ENCODE measurements around the gene CYSLTR2. TPM values are rescaled to one million over a fixed set of nuclear protein-coding genes. Genes with fewer than 3 reads are reported as not detected.
"Not testable (repeated sequence)": the region's sequence is repeated elsewhere in the genome, so short reads cannot be mapped to it uniquely, and the experiment has no call there.

The CYSLTR2 gene
- total RNA-seq, 1 experiment from 2014 or later: not detected

DNA sequence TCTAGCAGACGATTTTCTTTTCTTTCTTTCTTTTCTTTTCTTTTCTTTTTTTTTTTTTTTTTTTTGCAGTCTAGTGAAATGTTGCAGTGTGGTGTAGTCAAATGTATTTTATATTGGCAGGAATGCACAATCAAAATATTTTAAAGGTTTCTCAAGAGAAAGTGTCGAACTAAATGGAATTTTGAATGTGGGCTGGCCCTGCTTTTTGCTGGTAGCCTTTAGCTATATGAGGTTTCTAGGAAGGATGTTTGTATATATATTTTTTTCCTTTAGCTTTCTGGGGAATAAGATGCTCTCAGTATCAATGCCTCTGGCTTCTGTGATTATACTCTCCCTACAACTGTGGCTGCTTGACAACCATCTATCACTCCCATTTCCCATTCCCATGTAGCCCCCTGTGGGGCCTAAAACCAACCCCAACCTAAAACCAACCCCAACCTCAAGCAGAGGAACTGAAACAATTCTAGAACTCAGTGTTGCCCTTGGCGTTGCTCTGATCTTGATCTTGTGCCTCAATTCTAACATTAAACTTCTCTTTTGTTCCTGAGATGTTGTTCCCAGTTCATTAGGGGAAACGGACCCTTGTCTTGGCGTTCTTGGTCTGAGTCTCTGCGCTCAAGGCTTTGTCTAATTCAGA lies 27.1 kb downstream of the CYSLTR2 start:
- in situ Hi-C loops (cut with HindIII; ENCODE audit: low sequenced_read_pairs): no loop called here
- DNase-seq (ENCODE audit: low spot score): no peak

DNA sequence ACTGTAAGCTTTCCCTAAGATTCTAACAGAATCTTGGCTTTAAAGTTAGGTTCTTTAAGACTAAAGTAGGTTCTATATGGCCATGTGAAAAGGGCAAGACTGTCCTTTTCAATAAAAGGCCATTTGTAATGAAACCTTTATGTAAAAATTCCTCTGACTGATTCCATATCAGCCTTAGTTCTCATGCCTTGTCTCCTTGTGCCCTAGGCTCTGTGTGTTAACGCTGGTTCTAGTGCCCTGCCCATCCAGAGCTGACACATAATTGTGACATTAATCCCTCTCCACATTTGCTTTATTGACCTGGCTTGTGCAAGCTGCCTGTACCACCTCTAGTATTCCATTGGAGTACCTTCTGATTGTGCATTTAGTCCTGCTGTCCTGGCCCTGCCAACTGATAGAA lies 28.2 kb downstream of the CYSLTR2 start:
- DNase-seq (ENCODE audit: low spot score): no peak

DNA sequence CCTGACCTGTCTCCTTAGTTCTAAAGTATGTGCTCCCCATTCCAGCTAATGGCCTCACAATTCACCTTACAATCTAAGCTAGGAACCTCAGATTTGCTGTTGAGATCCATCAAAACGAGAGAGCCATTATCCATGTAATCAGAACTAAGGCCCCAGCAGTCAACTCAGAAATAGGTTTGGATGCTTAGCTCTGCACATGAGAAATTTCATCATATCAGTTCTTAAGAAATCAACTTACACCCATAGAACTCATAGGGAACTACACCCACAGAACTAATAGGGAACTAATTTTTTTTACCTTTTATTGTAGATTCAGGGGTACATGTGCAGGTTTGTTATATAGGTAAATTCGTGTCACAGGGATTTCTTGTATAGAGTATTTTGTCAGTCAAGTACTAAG lies 28.7 kb downstream of the CYSLTR2 start:
- in situ Hi-C loops (cut with HindIII; ENCODE audit: low sequenced_read_pairs): no loop called here
- DNase-seq (ENCODE audit: low spot score): no peak

More for the DNA sequence above, 28.2 kb downstream of the CYSLTR2 start:
- in situ Hi-C loops (cut with HindIII; ENCODE audit: low sequenced_read_pairs): no loop called here

DNA sequence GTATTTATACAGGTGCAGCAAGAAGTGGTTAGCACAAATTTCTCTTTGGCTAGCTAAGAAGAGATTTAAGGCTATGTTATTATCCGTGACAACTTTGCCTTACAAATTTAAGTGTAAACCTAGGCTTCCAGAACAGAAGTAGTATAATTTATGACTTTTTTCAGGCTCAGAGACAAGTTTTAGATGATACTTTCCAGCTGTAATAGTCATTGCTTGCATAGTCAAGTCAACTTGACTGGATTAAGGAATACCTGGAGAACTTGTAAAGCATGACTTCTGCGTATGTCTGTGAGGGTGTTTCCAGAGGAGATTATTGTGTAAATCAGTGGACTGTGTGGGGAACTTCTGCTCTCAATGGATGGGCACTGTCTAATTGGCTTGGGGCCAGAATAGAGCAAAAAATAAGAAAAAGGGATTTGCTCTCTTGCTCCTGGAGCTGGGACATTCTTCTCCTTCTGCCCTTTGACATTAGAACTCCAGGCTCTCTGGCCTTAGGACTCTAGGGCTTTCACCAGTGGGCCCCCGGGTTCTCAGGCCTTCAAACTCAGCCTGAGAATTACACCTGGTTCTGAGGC lies 33.0 kb downstream of the CYSLTR2 start:
- in situ Hi-C loops (cut with HindIII; ENCODE audit: low sequenced_read_pairs): no loop called here
- no peak for DNase-seq (ENCODE audit: low spot score)

DNA sequence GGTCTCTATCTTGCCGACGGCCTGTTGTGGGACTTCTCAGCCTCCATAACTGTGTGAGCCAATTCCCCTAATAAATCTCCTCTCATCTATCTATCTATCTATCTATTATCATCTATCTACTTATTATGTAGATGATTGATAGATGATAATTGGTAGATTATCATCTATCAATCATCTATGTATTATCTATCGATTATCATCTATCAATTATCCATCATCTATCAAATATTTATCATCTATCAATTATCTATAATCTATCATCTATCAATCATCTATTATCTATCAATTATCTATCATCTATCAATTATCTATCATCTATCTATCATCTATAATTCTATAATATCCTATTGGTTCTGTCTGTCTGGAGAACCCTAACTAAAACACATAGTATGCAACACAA lies 33.5 kb downstream of the CYSLTR2 start:
- in situ Hi-C loops (cut with HindIII; ENCODE audit: low sequenced_read_pairs): no loop called here
- no peak for DNase-seq (ENCODE audit: low spot score)

DNA sequence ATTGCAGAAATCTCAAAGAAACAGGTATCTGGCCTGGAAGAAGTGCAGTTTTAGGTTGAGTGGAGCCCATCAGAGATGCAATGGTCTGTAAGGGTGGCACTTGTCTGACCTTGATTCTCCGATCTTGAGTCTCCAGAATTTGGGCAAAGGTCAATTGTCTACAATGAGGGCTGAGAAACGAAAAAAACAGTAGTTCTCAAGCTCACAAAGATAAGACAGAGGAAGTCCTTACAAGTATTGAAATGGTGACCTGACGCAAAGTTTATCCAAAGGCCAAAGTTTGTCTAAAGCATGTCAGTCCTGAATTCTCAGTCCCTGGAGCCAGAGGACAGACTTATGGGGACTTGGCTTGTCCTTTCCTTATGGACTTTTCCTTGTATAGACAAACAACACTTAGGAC lies 40.3 kb downstream of the CYSLTR2 start:
- in situ Hi-C loops (cut with HindIII; ENCODE audit: low sequenced_read_pairs): no loop called here
- no peak for DNase-seq (ENCODE audit: low spot score)

DNA sequence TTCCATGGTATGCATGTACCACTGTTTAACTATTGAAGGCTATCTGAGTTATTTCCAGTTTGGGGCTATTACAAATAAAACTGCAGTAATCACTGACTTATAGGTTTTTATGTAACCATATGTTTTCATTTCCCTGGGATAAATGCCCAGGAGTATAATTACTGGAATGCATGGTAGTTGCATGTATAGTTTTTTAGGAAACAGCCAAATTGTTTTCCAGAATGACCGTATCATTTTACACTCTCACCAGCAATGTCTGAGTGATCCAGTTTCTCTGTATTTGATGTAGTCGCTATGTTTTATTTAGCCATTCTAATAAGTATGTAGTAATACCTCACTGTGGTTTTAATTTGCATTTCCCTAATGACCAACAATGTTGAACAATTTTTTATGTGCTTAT lies 42.0 kb downstream of the CYSLTR2 start:
- no peak for DNase-seq (ENCODE audit: low spot score)
- in situ Hi-C loops (cut with HindIII; ENCODE audit: low sequenced_read_pairs): no loop called here

DNA sequence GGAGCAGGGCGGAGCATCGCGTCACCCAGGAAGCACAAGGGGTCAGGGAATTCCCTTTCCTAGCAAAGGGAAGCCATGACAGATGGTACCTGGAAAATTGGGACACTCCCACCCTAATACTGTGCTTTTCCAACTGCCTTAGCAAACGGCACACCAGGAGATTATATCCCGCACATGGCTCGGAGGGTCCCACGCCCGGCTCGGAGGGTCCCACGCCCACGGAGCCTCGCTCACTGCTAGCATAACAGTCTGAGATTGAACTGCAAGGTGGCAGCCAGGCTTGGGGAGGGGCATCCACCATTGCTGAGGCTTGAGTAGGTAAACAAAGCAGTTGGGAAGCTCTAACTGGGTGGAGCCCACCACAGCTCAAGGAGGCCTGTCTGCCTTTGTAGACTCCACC lies 42.9 kb downstream of the CYSLTR2 start:
- in situ Hi-C loops (cut with HindIII; ENCODE audit: low sequenced_read_pairs); DNase-seq (ENCODE audit: low spot score): not testable (repeated sequence)

DNA sequence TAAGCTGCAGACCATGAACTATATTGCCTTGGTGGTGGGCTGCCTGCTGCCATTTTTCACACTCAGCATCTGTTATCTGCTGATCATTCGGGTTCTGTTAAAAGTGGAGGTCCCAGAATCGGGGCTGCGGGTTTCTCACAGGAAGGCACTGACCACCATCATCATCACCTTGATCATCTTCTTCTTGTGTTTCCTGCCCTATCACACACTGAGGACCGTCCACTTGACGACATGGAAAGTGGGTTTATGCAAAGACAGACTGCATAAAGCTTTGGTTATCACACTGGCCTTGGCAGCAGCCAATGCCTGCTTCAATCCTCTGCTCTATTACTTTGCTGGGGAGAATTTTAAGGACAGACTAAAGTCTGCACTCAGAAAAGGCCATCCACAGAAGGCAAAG lies 53.7 kb downstream of the CYSLTR2 start:
- DNase-seq (ENCODE audit: low spot score): no peak
- in situ Hi-C loops (cut with HindIII; ENCODE audit: low sequenced_read_pairs): no loop called here

DNA sequence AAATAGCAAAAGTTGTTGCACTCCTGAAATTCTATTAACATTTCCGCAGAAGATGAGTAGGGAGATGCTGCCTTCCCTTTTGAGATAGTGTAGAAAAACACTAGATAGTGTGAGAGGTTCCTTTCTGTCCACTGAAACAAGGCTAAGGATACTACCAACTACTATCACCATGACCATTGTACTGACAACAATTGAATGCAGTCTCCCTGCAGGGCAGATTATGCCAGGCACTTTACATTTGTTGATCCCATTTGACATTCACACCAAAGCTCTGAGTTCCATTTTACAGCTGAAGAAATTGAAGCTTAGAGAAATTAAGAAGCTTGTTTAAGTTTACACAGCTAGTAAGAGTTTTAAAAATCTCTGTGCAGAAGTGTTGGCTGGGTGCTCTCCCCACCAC lies 55.0 kb downstream of the CYSLTR2 start:
- in situ Hi-C loops (cut with HindIII; ENCODE audit: low sequenced_read_pairs): no loop called here
- no peak for DNase-seq (ENCODE audit: low spot score)

DNA sequence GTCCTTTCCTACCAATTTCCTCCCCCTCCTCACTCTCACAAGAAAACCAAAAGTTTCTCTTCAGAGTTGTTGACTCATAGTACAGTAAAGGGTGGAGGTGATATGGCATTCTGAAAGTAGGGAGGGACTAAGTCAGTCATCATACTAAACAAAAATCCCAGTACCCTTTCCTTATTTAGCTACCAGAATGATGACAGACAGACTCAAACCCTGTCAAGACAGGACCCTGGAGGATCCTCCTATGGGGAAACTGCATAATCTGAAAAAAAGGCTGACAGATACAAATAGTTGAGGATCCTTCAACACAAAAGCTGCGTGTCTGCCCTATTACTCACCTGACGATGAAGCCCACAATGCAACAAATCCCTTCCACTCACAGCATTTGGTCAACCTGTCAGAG lies 55.5 kb downstream of the CYSLTR2 start:
- in situ Hi-C loops (cut with HindIII; ENCODE audit: low sequenced_read_pairs): no loop called here

DNA sequence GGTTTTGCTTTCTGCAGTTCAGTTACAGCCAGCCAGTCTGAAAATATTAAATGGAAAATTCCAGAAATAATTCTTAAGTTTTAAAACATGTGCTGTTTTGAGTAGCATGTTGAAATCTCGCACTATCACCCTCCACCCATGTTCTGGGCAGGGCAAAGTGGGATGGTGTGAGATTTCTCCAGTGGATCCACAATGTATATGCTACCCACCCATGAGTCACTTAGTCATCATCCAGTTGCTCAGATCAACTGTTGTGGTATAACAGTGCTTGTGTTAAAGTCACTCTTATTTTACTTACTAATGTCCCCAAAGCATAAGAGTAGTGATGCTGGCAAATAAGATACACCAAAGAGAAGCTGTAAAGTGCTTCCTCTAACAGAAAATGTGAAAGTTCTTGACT lies 56.4 kb downstream of the CYSLTR2 start:
- DNase-seq (ENCODE audit: low spot score): no peak
- in situ Hi-C loops (cut with HindIII; ENCODE audit: low sequenced_read_pairs): no loop called here

More for the DNA sequence above, 55.5 kb downstream of the CYSLTR2 start:
- no peak for DNase-seq (ENCODE audit: low spot score)

DNA sequence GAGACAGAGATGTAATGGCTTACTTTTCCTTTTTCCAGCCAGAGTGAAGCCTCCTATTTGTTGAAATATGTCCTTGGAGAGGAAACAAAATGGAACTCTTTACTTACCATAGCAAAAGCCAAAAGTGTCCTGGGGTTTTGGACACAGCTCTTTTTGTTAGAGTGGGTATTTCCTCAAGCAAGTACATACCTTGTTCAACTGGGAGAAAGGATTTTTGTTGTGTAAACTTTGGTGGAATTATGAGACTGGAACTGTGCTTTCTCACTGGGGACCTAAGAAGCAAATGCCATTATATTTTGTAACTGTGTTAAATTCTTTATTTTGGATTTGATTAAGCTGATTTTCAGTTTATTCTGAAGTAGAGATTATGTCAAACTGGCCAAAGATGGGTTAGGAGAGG lies 58.4 kb downstream of the CYSLTR2 start:
- in situ Hi-C loops (cut with HindIII; ENCODE audit: low sequenced_read_pairs): no loop called here
- DNase-seq (ENCODE audit: low spot score): no peak

DNA sequence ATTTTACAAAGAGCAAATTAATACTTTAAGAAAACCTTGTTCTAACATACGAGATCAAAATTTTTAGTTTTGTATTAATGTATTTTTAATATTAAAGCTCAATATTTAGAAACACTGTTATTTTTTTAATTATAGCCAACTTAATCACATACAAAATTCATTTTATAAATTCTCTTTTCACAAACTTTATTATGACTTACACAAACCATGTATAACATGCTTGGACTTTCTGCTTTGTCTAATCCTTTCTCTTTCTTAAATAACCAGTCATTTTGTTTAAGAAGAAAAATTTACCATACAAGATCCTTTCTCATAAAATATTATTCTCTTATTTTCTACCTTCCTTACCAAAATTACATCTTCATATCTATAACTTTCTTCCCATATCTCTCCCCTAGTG lies 62.2 kb downstream of the CYSLTR2 start:
- no peak for DNase-seq (ENCODE audit: low spot score)
- in situ Hi-C loops (cut with HindIII; ENCODE audit: low sequenced_read_pairs): no loop called here

DNA sequence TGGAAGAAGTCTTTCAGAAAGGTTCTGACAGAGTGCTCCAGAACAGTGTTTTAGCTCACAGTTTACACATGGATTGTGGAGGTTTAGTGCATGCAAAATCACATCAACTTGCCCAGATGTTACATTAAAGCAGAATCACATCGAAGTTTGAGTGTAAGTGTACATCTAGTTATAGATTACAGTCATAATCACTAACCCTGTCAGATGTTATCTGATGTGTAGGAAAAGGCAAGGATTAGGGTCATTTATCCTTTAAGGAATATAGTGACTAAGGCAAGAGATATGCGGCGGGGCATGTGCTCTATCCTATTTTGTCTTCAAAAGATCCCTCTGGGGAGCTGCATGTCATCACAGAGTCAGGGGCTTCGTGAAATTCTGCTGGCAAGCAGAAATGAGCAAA lies 66.9 kb downstream of the CYSLTR2 start:
- no peak for DNase-seq (ENCODE audit: low spot score)
- in situ Hi-C loops (cut with HindIII; ENCODE audit: low sequenced_read_pairs): no loop called here

DNA sequence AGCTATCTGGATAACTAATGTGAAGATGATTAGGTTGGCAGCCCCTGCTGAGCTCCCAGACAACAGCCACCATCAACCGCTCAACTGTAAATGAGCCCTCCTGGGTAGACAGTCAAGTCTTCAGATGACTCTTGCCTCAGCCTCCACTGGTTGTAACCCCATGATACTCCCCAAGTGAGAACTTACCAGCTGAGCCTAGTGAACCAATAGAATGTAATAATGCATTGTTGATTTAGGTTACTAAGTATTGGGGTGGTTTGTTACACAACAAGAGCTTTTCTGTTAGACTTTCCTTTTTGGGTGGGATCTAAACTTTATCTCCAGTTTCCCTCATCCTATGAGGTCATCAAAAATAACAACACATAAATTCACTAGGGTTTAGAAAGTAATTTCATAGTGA lies 69.4 kb downstream of the CYSLTR2 start:
- in situ Hi-C loops (cut with HindIII; ENCODE audit: low sequenced_read_pairs): no loop called here

DNA sequence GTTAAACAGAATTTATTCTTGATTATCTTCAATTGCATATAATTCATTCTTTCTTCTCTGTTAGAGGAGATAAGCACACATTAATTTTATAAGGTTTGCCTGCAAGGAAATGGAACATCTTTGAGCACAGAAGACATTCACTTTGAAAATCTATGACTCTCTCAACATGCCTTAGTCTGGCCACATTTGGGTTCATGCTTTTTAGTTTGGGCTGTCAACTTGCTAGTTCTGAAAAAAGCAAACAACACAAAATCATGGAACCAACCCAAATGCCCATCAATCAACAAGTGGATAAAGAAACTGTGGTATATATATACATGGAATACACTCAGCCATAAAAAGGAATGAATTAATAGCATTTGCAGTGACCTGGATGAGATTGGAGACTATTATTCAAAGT lies 71.5 kb downstream of the CYSLTR2 start:
- in situ Hi-C loops (cut with HindIII; ENCODE audit: low sequenced_read_pairs): no loop called here
- no peak for DNase-seq (ENCODE audit: low spot score)

More for the DNA sequence above, 69.4 kb downstream of the CYSLTR2 start:
- no peak for DNase-seq (ENCODE audit: low spot score)

DNA sequence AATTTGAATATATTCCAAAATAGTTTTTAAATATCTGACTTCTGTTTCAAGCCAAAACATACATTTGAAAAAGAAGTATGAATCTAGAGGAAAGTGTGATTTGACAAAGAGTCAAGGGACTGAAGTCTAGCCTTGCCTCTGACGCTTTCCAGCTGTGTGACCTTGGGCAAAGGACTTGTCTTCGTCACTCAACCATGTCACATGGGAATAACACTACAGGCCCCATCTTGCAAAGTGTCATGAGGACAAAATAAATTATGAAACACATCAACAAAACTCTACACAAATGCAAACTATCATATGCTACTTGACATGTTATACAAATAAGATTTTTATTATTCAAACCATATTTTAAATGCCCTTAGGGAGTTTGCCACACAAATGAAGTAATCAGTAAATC lies 73.0 kb downstream of the CYSLTR2 start:
- DNase-seq (ENCODE audit: low spot score): no peak
- in situ Hi-C loops (cut with HindIII; ENCODE audit: low sequenced_read_pairs): no loop called here

DNA sequence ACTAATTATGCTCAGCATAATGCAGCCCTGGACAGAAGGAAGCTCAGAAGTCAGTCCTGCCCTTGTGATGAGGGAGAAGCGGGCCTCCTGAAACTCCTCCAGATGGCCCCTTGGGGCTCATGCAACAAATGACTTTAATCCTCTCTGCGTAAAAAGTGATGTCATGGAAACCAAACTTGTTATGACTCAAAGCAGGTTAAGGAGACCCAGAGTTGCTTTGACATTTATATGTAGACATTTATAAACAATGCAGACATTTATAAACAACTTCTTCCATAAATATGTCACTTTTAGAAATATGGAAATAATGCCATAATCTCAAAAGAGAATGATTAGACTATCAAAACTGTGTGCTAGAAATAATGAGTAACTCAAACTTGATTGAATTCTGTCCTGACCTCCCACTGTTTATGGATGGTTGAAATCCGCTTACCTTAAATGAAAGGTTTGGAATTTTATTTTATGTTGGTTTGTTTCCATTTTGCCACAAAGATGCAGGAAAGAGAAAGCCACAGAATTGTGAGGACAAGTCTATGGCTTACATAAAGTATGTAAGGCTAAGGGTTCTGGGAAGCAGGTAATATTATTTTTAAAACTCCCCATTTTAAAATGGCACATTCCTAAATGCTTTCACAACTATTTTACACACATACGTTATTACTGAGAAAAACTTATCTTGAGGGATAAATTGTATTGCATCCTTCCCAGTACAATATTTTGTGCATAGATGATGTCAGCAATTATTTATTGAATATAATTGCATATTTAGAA lies 73.7 kb downstream of the CYSLTR2 start:
- no peak for DNase-seq (ENCODE audit: low spot score)
- in situ Hi-C loops (cut with HindIII; ENCODE audit: low sequenced_read_pairs): no loop called here

DNA sequence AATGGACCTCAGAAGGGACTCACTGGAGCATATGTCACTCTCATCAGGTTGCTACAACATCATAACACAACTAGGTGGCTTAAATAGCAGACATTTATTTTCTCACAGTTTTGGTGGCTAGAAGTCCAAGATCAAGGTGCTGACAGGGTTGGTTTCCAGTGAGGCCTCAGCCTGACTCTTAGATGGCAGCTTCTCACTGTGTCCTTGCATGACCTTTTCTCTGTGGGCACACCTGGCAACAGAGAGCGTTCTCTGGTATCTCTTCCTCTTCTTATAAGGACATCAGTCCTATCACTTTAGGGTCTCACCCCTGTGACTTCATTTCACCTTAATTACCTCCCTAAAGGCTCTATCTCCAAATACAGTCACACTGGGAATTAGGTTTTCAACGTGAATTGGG lies 74.5 kb downstream of the CYSLTR2 start:
- no peak for DNase-seq (ENCODE audit: low spot score)
- in situ Hi-C loops (cut with HindIII; ENCODE audit: low sequenced_read_pairs): no loop called here

DNA sequence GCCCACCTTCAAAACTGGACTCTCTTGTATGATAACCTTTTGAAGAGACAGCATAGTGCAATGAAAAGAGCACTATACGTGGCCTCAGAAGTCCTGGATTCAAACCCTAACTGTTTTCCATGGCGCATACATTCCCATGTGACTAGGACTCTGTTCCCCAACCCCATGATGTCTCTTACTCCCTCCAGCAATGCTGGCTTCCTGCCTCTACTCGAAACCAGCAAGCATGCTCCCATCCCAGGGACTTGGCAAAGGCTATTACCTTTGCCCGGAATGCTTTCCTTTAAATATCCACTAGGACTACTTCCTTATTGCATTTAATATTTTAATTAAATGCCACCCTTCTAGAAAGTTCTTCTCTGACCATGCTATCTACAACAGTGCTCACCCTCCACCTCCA lies 75.1 kb downstream of the CYSLTR2 start:
- in situ Hi-C loops (cut with HindIII; ENCODE audit: low sequenced_read_pairs): no loop called here

More for the DNA sequence above, 75.1 kb downstream of the CYSLTR2 start:
- DNase-seq (ENCODE audit: low spot score): no peak
